Measurements from ENCODE around the gene TXNRD2.

TXNRD2 gene

DNA sequence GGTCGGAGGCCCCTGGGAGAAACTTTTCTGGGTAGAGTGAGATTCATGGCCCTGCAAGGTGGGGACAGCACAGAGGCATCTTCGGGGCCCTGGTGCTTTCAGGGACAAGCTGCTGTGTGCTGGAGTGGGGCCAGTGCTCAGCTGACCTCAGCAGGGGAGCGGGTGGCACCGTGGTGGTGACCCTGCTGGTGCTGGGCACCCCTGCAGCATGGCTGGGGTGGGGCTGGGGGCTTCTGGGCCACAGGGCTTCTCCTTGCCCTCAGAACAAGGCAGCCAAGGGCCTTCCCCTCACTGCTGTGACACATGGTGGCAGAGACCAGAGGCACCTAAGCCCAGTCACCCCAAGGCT, 62.0 kb downstream of the TXNRD2 start:
- Histone ChIP-seq H2BK12ac (ENCODE audit: low read length in 2 of 2) (peak overlapping the region; percentile 84 to 86), H4K8ac (ENCODE audit: low read length) (peak overlapping the region; percentile 58), H3K27ac (ENCODE audit: low read length, poor library complexity, severe bottlenecking) (no peak overlapping the region), H3K4me2 (ENCODE audit: low read length, poor library complexity, severe bottlenecking) (no peak overlapping the region), H3K4me1 (ENCODE audit: control insufficient read depth, insufficient read depth, low read depth, low read length) (peaks cover 83% of the 10 kb centered on the region), H3K79me1 (replicated peaks; ENCODE audit: low read length, poor library complexity, severe bottlenecking) (peaks cover 7% of the 10 kb centered on the region), H3K14ac (ENCODE audit: low read length in 2 of 2) (peak overlapping the region in 1 of 2 experiments; percentile 61), H3K18ac (ENCODE audit: low read depth in 1 of 2, low read length in 2 of 2) (peak overlapping the region; percentile 56 to 83), H3K36me3 (ENCODE audit: control insufficient read depth in 1 of 2, insufficient read depth in 2 of 2, low read depth in 1 of 2, low read length in 2 of 2) (peaks cover 0 to 21% of the 10 kb centered on the region in 2 experiments), H3K4me3 (ENCODE audit: insufficient read depth in 1 of 2, low read depth in 1 of 2, low read length in 2 of 2) (no peak overlapping the region), H2BK120ac (ENCODE audit: low read depth, low read length) (peak overlapping the region; percentile 43), H3K9ac (ENCODE audit: low read length) (no peak overlapping the region), H3K23ac (ENCODE audit: low read length in 2 of 2) (no peak overlapping the region), H4K91ac (ENCODE audit: low read length) (peak overlapping the region; percentile 99), H3K4ac (ENCODE audit: low read depth in 1 of 2, low read length in 2 of 2) (peak overlapping the region; percentile 28 to 88), H3K27me3 (ENCODE audit: control insufficient read depth in 1 of 2, insufficient read depth in 1 of 2, low read length in 2 of 2) (no peaks in the 10 kb centered on the region), H2AK5ac (ENCODE audit: low read length, severe bottlenecking) (peak overlapping the region; percentile 81), H3K9me3 (ENCODE audit: control insufficient read depth, low read length) (no peaks in the 10 kb centered on the region), H2AFZ (ENCODE audit: low read depth, low read length) (no peak overlapping the region), H2BK5ac (ENCODE audit: low read depth, low read length, poor library complexity, severe bottlenecking) (no peak overlapping the region), H2BK15ac (ENCODE audit: low read depth, poor library complexity, severe bottlenecking) (peak overlapping the region; percentile 78)
- DNase-seq, result no peak
- 73% methylated on average over 4 of the region's 4 CpGs for WGBS

DNA sequence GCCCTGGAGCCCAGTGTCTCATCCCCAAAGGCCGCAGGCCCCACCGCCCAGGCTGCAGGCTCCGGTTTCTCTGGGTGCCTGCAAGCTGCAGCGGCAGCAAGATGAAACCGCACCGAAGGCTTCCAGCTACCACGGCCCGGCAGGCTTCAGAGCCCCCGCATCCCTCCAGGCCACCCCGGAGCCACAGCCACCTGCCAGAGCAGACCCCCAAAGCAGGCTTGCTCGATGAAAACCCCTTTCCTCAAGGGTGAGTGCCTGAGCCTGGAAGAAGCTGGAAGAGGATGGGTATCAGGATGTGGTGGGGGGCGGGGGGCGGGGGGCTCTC, 62.4 kb downstream of the TXNRD2 start:
- WGBS, result 94% methylated on average over 13 of the region's 13 CpGs
- H4K8ac ChIP-seq (ENCODE audit: low read length), result no peak overlapping the region

DNA sequence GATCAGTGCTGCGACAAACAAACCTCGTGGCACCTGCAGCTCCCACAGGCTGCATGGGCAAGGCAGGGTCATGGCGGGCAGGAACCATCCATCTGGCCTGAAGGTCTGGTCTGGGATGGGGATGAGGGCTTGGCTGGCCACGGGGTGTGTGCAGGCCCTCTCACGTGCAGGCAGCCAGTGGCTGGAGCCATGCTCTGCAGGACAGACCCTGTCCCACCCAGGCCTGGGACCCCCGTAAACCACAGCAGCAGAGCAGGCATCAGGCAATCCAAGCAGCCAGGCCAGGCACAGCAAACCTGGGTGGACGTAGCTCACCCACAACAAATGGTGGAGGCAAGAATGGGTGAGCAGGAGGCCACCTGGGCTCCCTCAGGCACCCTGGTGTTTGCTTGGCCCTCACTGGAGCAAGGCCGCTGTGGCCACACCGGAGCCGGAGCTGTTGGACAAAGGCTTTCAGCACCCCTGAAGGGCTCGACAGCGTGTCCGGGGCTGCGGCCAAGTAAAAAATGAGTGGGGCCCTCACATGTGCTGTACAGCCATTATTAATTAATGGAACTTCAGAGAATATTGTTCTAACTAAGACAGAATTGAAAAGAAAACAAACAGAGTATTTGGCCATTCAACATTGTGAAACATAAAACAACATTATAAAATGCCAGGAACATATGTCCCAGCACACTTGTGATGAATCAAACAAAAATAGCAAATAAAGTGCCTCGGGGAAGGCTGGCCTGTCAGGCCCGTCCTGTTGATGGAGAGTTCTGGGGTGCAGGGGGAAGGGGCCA, 63.0 kb downstream of the TXNRD2 start:
- H3K4me2 ChIP-seq (ENCODE audit: low read length, poor library complexity, severe bottlenecking), result peak overlapping the region; percentile 30
- 90% methylated on average over 12 of the region's 16 CpGs for WGBS
- H3K4ac ChIP-seq (ENCODE audit: low read depth in 1 of 2, low read length in 2 of 2), result peak overlapping the region in 1 of 2 experiments; percentile 55
- peaks cover 0 to 28% of the 10 kb centered on the region in 2 experiments for H3K36me3 ChIP-seq (ENCODE audit: control insufficient read depth in 1 of 2, insufficient read depth in 2 of 2, low read depth in 1 of 2, low read length in 2 of 2)
- peak overlapping the region; percentile 20 to 45 for H2BK12ac ChIP-seq (ENCODE audit: low read length in 2 of 2)
- H4K91ac ChIP-seq (ENCODE audit: low read length), result peak overlapping the region; percentile 77
- DNase-seq, result no peak
- peak overlapping the region; percentile 21 for H3K27ac ChIP-seq (ENCODE audit: low read length, poor library complexity, severe bottlenecking)
- peak overlapping the region; percentile 47 to 78 for H3K18ac ChIP-seq (ENCODE audit: low read depth in 1 of 2, low read length in 2 of 2)
- peak overlapping the region; percentile 16 for H2AK5ac ChIP-seq (ENCODE audit: low read length, severe bottlenecking)
- no peak overlapping the region for H2AFZ ChIP-seq (ENCODE audit: low read depth, low read length)
- peak overlapping the region in 1 of 2 experiments; percentile 45 for H3K14ac ChIP-seq (ENCODE audit: low read length in 2 of 2)
- no peak overlapping the region for H2BK5ac ChIP-seq (ENCODE audit: low read depth, low read length, poor library complexity, severe bottlenecking)
- H2BK120ac ChIP-seq (ENCODE audit: low read depth, low read length), result peak overlapping the region; percentile 8
- H4K8ac ChIP-seq (ENCODE audit: low read length), result peak overlapping the region; percentile 67
- no peak overlapping the region for H3K23ac ChIP-seq (ENCODE audit: low read length in 2 of 2)
- no peak overlapping the region for H3K4me3 ChIP-seq (ENCODE audit: insufficient read depth in 1 of 2, low read depth in 1 of 2, low read length in 2 of 2)
- peak overlapping the region; percentile 93 for H2BK15ac ChIP-seq (ENCODE audit: low read depth, poor library complexity, severe bottlenecking)
- no peak overlapping the region for H3K9ac ChIP-seq (ENCODE audit: low read length)
- H3K4me1 ChIP-seq (ENCODE audit: control insufficient read depth, insufficient read depth, low read depth, low read length), result peaks cover 86% of the 10 kb centered on the region
- H3K79me1 ChIP-seq (replicated peaks; ENCODE audit: low read length, poor library complexity, severe bottlenecking), result peaks cover 7% of the 10 kb centered on the region
- H3K9me3 ChIP-seq (ENCODE audit: control insufficient read depth, low read length), result no peaks in the 10 kb centered on the region
- no peaks in the 10 kb centered on the region for H3K27me3 ChIP-seq (ENCODE audit: control insufficient read depth in 1 of 2, insufficient read depth in 1 of 2, low read length in 2 of 2)

More for the DNA sequence above, 62.4 kb downstream of the TXNRD2 start:
- H2BK120ac ChIP-seq (ENCODE audit: low read depth, low read length), result peak overlapping the region; percentile 84
- H3K4me2 ChIP-seq (ENCODE audit: low read length, poor library complexity, severe bottlenecking), result peak overlapping the region; percentile 30
- peaks cover 0 to 22% of the 10 kb centered on the region in 2 experiments for H3K36me3 ChIP-seq (ENCODE audit: control insufficient read depth in 1 of 2, insufficient read depth in 2 of 2, low read depth in 1 of 2, low read length in 2 of 2)
- H3K79me1 ChIP-seq (replicated peaks; ENCODE audit: low read length, poor library complexity, severe bottlenecking), result peaks cover 7% of the 10 kb centered on the region
- H2BK5ac ChIP-seq (ENCODE audit: low read depth, low read length, poor library complexity, severe bottlenecking), result no peak overlapping the region
- H4K91ac ChIP-seq (ENCODE audit: low read length), result peak overlapping the region; percentile 12
- H3K27ac ChIP-seq (ENCODE audit: low read length, poor library complexity, severe bottlenecking), result peak overlapping the region; percentile 21
- H3K4me3 ChIP-seq (ENCODE audit: insufficient read depth in 1 of 2, low read depth in 1 of 2, low read length in 2 of 2), result no peak overlapping the region
- peak overlapping the region in 1 of 2 experiments; percentile 47 for H3K18ac ChIP-seq (ENCODE audit: low read depth in 1 of 2, low read length in 2 of 2)
- no peaks in the 10 kb centered on the region for H3K9me3 ChIP-seq (ENCODE audit: control insufficient read depth, low read length)
- DNase-seq, result no peak
- peak overlapping the region in 1 of 2 experiments; percentile 40 for H3K4ac ChIP-seq (ENCODE audit: low read depth in 1 of 2, low read length in 2 of 2)
- H3K9ac ChIP-seq (ENCODE audit: low read length), result no peak overlapping the region
- no peaks in the 10 kb centered on the region for H3K27me3 ChIP-seq (ENCODE audit: control insufficient read depth in 1 of 2, insufficient read depth in 1 of 2, low read length in 2 of 2)
- H3K23ac ChIP-seq (ENCODE audit: low read length in 2 of 2), result no peak overlapping the region
- no peak overlapping the region for H2AFZ ChIP-seq (ENCODE audit: low read depth, low read length)
- H2BK12ac ChIP-seq (ENCODE audit: low read length in 2 of 2), result peak overlapping the region in 1 of 2 experiments; percentile 45
- H2AK5ac ChIP-seq (ENCODE audit: low read length, severe bottlenecking), result peak overlapping the region; percentile 16
- peak overlapping the region; percentile 93 for H2BK15ac ChIP-seq (ENCODE audit: low read depth, poor library complexity, severe bottlenecking)
- peaks cover 85% of the 10 kb centered on the region for H3K4me1 ChIP-seq (ENCODE audit: control insufficient read depth, insufficient read depth, low read depth, low read length)
- no peak overlapping the region for H3K14ac ChIP-seq (ENCODE audit: low read length in 2 of 2)

GRCh38 chr22:19877626-19878339, 63.8 kb downstream of the TXNRD2 start:
- H3K36me3 ChIP-seq (ENCODE audit: control insufficient read depth in 1 of 2, insufficient read depth in 2 of 2, low read depth in 1 of 2, low read length in 2 of 2), result peaks cover 0 to 36% of the 10 kb centered on the region in 2 experiments
- H4K8ac ChIP-seq (ENCODE audit: low read length), result peak overlapping the region; percentile 67
- H3K18ac ChIP-seq (ENCODE audit: low read depth in 1 of 2, low read length in 2 of 2), result peak overlapping the region; percentile 6 to 88
- peak overlapping the region; percentile 40 for H3K27ac ChIP-seq (ENCODE audit: low read length, poor library complexity, severe bottlenecking)
- peaks cover 7% of the 10 kb centered on the region for H3K79me1 ChIP-seq (replicated peaks; ENCODE audit: low read length, poor library complexity, severe bottlenecking)
- no peak overlapping the region for H3K4me2 ChIP-seq (ENCODE audit: low read length, poor library complexity, severe bottlenecking)
- no peak overlapping the region for H3K9ac ChIP-seq (ENCODE audit: low read length)
- peak overlapping the region; percentile 60 for H2AK5ac ChIP-seq (ENCODE audit: low read length, severe bottlenecking)
- 66% methylated on average over 20 of the region's 20 CpGs for WGBS
- no peak overlapping the region for H3K4me3 ChIP-seq (ENCODE audit: insufficient read depth in 1 of 2, low read depth in 1 of 2, low read length in 2 of 2)
- H3K4ac ChIP-seq (ENCODE audit: low read depth in 1 of 2, low read length in 2 of 2), result peak overlapping the region; percentile 55 to 64
- H3K27me3 ChIP-seq (ENCODE audit: control insufficient read depth in 1 of 2, insufficient read depth in 1 of 2, low read length in 2 of 2), result no peaks in the 10 kb centered on the region
- peak overlapping the region in 1 of 2 experiments; percentile 92 for H3K14ac ChIP-seq (ENCODE audit: low read length in 2 of 2)
- DNase-seq, result peak; percentile 72
- peak overlapping the region; percentile 77 for H4K91ac ChIP-seq (ENCODE audit: low read length)
- peak overlapping the region; percentile 20 to 97 for H2BK12ac ChIP-seq (ENCODE audit: low read length in 2 of 2)
- peaks cover 83% of the 10 kb centered on the region for H3K4me1 ChIP-seq (ENCODE audit: control insufficient read depth, insufficient read depth, low read depth, low read length)
- H2BK15ac ChIP-seq (ENCODE audit: low read depth, poor library complexity, severe bottlenecking), result no peak overlapping the region
- no peak overlapping the region for H3K23ac ChIP-seq (ENCODE audit: low read length in 2 of 2)
- H2BK5ac ChIP-seq (ENCODE audit: low read depth, low read length, poor library complexity, severe bottlenecking), result no peak overlapping the region
- H2BK120ac ChIP-seq (ENCODE audit: low read depth, low read length), result no peak overlapping the region
- H3K9me3 ChIP-seq (ENCODE audit: control insufficient read depth, low read length), result no peaks in the 10 kb centered on the region
- H2AFZ ChIP-seq (ENCODE audit: low read depth, low read length), result no peak overlapping the region
